ENCODE measurements around the gene ANKRD17.

DNA sequence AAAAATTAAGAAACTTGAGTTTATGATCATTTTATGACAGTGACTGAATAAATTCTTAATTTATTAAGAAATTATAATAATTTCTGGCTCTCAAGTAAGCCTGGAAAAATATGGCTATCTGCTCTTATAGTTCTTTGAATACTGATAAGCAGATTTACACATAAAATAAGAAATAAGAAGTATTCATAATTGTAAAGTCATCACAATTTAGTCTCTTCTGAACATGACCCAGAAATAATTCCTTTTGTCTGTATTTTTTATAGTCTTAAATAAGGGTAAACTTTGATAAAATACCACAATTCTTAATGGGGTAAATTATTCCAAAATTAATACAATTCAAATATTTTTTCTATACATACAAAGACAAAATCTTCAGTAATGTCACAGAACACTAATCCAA, 72.7 kb downstream of the ANKRD17 start:
- TF ChIP-seq EZH2 (IDR thresholded peaks at IDR 0.05), result no peak
- TF ChIP-seq, protein P1, sequence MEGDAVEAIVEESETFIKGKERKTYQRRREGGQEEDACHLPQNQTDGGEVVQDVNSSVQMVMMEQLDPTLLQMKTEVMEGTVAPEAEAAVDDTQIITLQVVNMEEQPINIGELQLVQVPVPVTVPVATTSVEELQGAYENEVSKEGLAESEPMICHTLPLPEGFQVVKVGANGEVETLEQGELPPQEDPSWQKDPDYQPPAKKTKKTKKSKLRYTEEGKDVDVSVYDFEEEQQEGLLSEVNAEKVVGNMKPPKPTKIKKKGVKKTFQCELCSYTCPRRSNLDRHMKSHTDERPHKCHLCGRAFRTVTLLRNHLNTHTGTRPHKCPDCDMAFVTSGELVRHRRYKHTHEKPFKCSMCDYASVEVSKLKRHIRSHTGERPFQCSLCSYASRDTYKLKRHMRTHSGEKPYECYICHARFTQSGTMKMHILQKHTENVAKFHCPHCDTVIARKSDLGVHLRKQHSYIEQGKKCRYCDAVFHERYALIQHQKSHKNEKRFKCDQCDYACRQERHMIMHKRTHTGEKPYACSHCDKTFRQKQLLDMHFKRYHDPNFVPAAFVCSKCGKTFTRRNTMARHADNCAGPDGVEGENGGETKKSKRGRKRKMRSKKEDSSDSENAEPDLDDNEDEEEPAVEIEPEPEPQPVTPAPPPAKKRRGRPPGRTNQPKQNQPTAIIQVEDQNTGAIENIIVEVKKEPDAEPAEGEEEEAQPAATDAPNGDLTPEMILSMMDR (IDR thresholded peaks at IDR 0.05), result no peak
- no peak for TF ChIP-seq EZH2phosphoT487 (IDR thresholded peaks at IDR 0.05)

All from neural progenitor cell (in vitro differentiated cells).